Measurements from ENCODE around the gene HYOU1. TPM values are rescaled to one million over a fixed set of nuclear protein-coding genes. Genes with fewer than 3 reads are reported as not detected.

HYOU1 gene
- total and polyA plus RNA-seq, 2 of the 8 experiments (the other 6 are each of a cell fraction or from before 2014, with no cell fraction given): 239 to 295 TPM

GRCh38 chr11:119055901-119056300 lies 1.1 kb downstream of the HYOU1 start:
- H4K91ac ChIP-seq (replicated peaks; ENCODE audit: insufficient read length, low read length): no peak overlapping the region
- no peak overlapping the region for H2AK5ac ChIP-seq (ENCODE audit: low read depth, low read length)
- 68% methylated on average over 6 of the region's 6 CpGs; no CpG with 5 or more reads in 1 of the 2 experiments for WGBS, 2 experiments (ENCODE audit: extremely low coverage in 1 of 2, insufficient coverage in 1 of 2, insufficient read length in 1 of 2, insufficient replicate concordance in 2 of 2, low coverage in 1 of 2, low lambda C conversion rate in 2 of 2, missing lambda C conversion rate in 1 of 2)
- peaks cover 32 to 47% (median 44%) of the 10 kb centered on the region in 4 experiments for H3K36me3 ChIP-seq (ENCODE audit: control insufficient read depth in 2 of 4, insufficient read depth in 4 of 4, low read length in 3 of 4)
- H3K9me3 ChIP-seq (ENCODE audit: insufficient read depth in 2 of 2, low read depth in 1 of 2, low read length in 1 of 2): no peaks in the 10 kb centered on the region; a peak in 1 of 4 replicates
- H3K4me3 ChIP-seq (ENCODE audit: extremely low read depth in 1 of 4, insufficient read depth in 2 of 4, low read depth in 3 of 4, low read length in 4 of 4): peak overlapping the region; percentile 76 to 98 (median 89)
- no peak overlapping the region for H3K23ac ChIP-seq (ENCODE audit: insufficient read length)
- H3K27ac ChIP-seq (ENCODE audit: low read depth, low read length): peak overlapping the region; percentile 82
- no peak overlapping the region for H4K5ac ChIP-seq (ENCODE audit: insufficient read length, low read depth, low read length)
- H3K14ac ChIP-seq (ENCODE audit: insufficient read length): no peak overlapping the region
- FAIRE-seq (no peak), DNase-seq (ENCODE audit: low read depth in 1 of 2, low spot score in 2 of 2) (no peak)
- H4K20me1 ChIP-seq (replicated peaks in 1 of 2; ENCODE audit: control insufficient read depth in 1 of 2, insufficient read depth in 2 of 2, low read length in 2 of 2): peaks cover 3 to 24% of the 10 kb centered on the region in 2 experiments
- no peak overlapping the region for H2AFZ ChIP-seq (ENCODE audit: low read length)
- no peak overlapping the region for H4K8ac ChIP-seq (ENCODE audit: extremely low read depth, insufficient read depth, low read length)
- H2BK12ac ChIP-seq (ENCODE audit: low read depth, low read length): no peak overlapping the region
- H3K18ac ChIP-seq (ENCODE audit: extremely low read depth, low read length): no peak overlapping the region
- H3K79me1 ChIP-seq (ENCODE audit: low read depth, low read length): peaks cover 16% of the 10 kb centered on the region
- H2BK120ac ChIP-seq (replicated peaks; ENCODE audit: low read depth, low read length): no peak overlapping the region
- CTCF ChIA-PET (ENCODE audit: partially characterized antibody): interaction anchor here (0.6 to 2.0 kb wide), 18 partner anchors 8 to 774 kb away, joined by 3 to 9 read pairs (median 3); partner anchors contain the start of genes HMBS, SLC37A4 and VPS11
- H3K9ac ChIP-seq (replicated peaks in 1 of 4; ENCODE audit: extremely low read depth in 1 of 4, low read depth in 3 of 4, low read length in 3 of 4): peak overlapping the region; percentile 46 to 92 (median 86)
- H3K4ac ChIP-seq (replicated peaks; ENCODE audit: insufficient read length, low read depth, low read length): no peak overlapping the region
- 0 out of 2 replicates have a peak overlapping the region, but pooled peaks have one; percentile 96 for H2BK5ac ChIP-seq (ENCODE audit: low read depth, low read length)
- no peak overlapping the region for H2BK15ac ChIP-seq (ENCODE audit: low read length)
- peaks cover 4% of the 10 kb centered on the region for H3K23me2 ChIP-seq (ENCODE audit: low read depth, low read length)
- H2BK20ac ChIP-seq (ENCODE audit: low read length): no peak overlapping the region
- no peak overlapping the region for H3K56ac ChIP-seq (replicated peaks; ENCODE audit: insufficient read length, low read depth, low read length)
- peaks cover 0 to 8% (median 3%) of the 10 kb centered on the region in 4 experiments; a peak in 5 of 7 replicates for H3K4me1 ChIP-seq (replicated peaks in 1 of 4; ENCODE audit: control insufficient read depth in 3 of 4, insufficient read depth in 4 of 4, low read length in 3 of 4)
- POLR2A ChIA-PET (ENCODE audit: partially characterized antibody): interaction anchor here (0.7 to 5.1 kb wide), 18 partner anchors 8 to 267 kb away, joined by 3 to 56 read pairs (median 10); partner anchors contain the start of genes C2CD2L, HMBS, RPS25 and SLC37A4
- peaks cover 8 to 21% of the 10 kb centered on the region in 2 experiments; a peak in 3 of 4 replicates for H3K79me2 ChIP-seq (ENCODE audit: control insufficient read depth in 1 of 2, insufficient read depth in 2 of 2, low read length in 2 of 2)
- peak overlapping the region; percentile 79 to 82 for H3K4me2 ChIP-seq (ENCODE audit: insufficient read depth in 1 of 2, low read depth in 2 of 2, low read length in 2 of 2)
- H3K27me3 ChIP-seq (replicated peaks in 1 of 4; ENCODE audit: control insufficient read depth in 3 of 4, extremely low read depth in 1 of 4, insufficient read depth in 3 of 4, low read length in 3 of 4): no peaks in the 10 kb centered on the region
- TF ChIP-seq CTCF (IDR thresholded peaks at IDR 0.05; ENCODE audit: control extremely low read depth in 1 of 3, insufficient read depth in 1 of 3, low read depth in 1 of 3, low read length in 3 of 3) (peak in 1 of 3 experiments; percentile 6; a peak in 1 of 4 replicates), BCL11A (IDR thresholded peaks at IDR 0.05; ENCODE audit: low read depth in 2 of 2, low read length in 2 of 2) (no peak), KDM4A (IDR thresholded peaks at IDR 0.05; ENCODE audit: low read depth, low read length, severe bottlenecking) (no peak), TCF12 (IDR thresholded peaks at IDR 0.05; ENCODE audit: low read depth, low read length) (no peak), RAD21 (IDR thresholded peaks at IDR 0.05 in 1 of 2, conservative IDR thresholded peaks at IDR 0.05 in 1 of 2; ENCODE audit: low read depth in 2 of 2, low read length in 2 of 2) (peak in 1 of 2 experiments; percentile 15; a peak in 1 of 4 replicates), ATF2 (IDR thresholded peaks at IDR 0.05; ENCODE audit: low read length) (no peak), TBP (IDR thresholded peaks at IDR 0.05; ENCODE audit: low read depth, low read length) (no peak), BRCA1 (IDR thresholded peaks at IDR 0.05; ENCODE audit: low read depth, low read length) (no peak)

Data from H1 (cell line).